Medulla oblongata (tissue), 1 donor: ENCODE measurements around the gene RPS18.

Experiments used
- DNase-seq: peaks from one replicate; pipeline ENCODE4 v3.0.0-alpha.2; 2015; ENCODE audit errors: extremely low spot score

The RPS18 gene

DNA sequence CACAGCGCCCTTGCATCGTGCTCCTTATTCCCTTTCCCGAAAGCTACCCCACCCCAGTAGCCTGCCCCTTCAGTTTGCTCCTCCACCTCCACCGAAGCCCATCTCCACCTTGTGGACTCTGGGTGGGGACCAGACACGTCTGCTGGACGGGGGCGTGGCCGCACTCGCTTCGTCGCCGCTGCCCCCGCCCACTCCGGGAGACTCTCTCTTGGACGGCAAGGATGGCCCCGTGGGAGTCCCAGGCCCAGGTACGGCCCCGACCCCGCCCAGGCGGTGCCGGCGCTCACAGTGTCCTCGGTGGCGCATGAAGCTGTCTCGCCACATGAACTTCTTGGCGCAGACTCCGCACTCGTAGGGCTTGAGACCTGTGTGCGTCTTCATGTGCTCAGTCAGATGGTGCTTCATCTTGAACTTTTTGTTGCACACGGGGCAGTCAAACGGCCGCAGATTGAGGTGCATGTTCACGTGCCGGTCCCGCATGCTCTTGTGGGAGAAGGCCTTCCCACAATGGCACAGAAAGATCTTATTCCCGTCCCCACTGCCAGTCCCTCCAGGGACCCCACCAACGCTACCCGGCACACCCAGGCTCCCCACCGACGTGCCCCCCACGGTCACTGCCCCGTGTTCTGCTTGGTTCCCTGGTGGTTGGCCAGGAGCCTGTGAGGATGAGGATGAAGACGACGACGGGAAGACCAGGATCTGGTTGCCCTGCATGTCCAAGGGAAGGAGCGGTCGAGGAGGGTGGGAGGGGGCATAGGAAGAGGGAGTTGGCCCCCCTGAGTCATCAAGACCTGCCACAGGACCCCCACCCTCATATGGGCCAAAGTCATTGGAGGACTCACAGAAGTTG, 43.3 kb downstream of the RPS18 start:
- DNase-seq, result no peak

DNA sequence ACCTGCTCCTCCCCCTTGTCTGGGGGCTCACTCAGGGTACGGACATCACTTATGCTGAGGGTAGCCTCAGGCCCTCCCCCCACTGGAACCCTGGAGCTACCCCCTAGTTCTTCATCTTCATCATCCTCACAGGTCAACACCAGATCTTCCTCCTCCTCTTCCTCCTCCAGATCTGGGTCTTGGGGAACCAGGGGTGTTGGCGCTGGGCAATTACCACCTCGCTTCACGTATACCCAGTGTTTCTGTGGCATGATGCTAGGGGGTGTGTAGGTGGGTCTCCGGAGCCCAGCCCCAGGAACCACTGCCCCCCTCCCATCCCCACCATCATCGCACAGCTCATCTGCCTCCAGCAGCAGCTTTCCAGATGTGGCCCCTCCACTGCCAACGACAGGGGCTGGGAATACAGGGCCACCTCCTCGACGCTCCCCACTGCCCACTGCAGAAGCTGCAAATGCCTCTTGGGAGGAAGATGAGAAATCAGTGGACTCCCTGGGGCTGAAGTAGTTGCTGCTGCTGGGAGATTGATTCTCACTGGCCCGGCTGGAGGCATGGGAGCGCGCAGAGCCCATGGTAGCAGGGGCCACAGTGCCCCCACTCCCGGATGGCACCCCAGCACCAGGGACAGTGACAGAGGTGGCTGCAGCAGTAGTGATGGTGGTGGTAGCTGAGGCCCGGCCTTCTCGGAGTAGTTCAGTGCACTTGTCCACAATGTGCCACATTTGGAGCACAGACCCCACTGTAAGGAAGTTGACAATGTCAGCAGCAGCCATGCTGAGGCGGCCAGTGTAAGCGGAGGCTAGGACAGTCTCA, 44.1 kb downstream of the RPS18 start:
- DNase-seq, result no peak

DNA sequence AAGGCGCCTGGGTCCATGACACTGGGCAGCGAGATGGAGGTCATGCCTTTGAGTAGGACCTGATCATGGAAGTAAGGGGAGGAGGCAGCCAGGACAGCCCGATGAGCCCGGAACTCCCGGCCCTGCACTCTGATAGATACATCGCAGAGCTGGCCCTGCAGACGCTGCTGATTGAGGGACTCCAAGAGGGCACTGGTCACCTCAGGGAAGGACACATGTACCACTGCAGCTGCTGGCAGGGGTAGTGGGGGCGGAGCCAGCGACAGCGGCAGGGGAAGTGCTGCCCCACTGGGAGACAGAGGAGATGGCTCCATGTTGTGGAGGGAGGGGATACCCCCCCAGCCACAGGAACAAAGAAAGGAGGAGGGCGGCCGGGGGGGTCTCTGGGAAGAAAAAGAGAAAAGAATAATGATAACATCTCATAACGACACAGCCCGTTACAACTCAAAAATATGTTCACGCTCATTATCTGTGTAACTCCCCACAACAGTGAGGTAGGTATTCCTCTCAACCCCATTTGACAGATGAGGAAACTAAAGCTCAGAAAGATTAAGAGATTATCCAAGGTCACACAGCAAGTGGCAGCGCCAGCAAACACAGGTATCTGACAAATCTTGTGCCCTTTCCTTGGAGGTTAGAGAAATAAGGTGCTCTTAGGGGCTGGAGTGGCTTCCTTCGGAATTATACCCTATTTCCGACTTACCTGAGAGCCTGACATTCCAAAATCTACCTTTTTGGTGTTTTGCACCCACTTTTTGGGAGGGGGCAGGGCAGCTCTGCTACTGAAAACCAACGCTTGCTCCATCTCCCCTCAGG, 44.9 kb downstream of the RPS18 start:
- peak; percentile 21 for DNase-seq

DNA sequence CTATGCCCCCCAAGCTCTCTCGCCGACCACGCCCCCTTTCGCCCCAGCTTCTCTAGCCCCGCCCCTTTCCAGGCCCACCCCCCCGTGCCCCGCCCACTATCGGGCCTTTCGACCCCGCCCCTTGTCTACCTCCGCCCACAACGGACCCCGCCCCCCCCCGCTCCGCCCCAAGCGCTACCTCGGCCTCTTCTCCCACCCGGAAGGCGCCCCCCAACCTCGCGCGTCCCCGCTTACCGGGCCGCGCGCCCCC, 45.5 kb downstream of the RPS18 start:
- peak; percentile 30 for DNase-seq

DNA sequence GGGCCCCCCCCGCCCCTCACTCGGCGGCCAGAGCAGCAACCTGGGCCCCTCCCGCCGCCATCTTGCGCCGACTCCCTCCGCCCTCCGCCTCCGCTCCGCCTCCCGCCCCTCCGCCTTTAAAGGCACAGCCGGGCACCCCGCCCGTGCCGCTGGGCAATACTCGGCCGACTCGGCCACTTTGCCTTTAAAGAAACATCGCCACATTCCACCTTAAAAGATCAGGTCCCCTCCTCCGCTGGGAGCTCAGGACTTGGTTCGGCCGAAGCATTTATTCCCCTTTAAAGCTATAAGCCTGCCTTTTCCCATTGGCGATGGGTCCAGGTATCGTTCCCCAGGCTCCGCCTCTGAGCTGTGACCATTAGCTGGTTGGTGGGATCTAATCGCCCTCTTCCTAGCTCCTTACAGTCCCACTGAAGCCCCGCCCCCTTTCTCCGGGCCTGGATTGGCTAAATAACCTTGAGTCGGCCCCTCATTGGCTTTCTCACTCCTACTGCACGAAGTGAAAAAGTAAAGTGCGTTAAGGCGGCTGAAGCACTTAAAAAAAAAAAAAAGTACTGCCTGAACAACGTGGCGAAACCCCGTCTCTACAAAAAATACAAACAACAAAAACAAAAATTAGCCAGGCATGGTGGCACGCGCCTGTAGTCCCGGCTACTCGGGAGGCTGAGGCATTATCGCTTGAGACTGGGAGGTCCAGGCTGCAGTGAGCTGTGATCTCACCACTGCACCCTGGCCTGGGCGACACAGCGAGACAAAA, 46.0 kb downstream of the RPS18 start, which contains the start of gene ZBTB22:
TSS of gene ZBTB22 (minus strand) at position 76 of the 757 bp plus-strand sequence. CDS start 828 bp downstream, outside the sequence.
- DNase-seq, result peak; percentile 98

DNA sequence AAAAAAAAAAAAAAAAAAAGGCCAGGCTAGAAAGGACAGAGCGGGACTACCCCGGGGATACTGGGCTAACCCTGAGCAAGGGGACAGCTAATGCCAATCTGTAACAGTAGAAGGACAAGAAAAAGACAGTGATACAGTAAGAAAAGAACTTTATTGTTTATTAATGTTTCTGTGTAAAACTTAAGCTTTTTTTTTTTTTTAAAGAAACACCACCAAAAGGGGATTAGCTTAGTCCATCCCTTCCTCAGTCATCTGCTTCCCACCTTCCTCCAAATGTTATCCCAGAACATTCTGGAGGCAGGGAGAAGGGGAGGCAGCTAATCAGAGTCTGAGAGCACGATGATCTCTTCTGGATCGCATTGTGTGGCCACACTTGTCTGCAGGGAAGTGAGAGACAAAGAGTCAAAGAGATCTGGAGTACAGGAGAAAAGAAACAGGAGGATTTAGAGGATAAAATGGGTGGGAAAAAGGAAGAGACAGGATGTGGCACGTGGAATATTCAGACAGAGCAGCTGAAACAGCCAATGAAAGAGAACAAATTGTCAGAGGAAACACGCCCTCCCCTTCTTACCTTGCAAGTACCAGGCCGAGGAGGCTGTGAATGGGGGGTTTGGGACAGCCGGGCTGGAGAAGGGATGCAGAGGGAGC, 46.7 kb downstream of the RPS18 start:
- DNase-seq, result no peak

DNA sequence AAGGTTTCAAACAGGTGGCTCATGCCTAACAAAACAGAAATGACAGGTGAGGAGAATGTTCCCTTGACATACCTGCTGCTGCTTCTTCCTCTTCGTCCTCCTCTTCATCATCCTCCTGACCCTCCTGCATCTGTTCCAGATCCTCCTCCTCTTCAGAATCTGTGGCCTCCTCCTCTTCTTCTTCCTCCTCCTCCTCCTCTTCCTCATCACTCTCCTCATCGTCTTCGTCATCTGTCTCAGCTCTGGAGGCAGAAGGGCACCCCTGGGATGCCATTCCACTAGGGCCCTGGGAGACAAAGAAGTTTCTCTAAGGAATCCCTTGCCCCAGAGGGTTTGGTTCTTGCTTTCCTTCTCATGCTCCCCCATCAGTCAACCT, 48.1 kb downstream of the RPS18 start:
- no peak for DNase-seq

DNA sequence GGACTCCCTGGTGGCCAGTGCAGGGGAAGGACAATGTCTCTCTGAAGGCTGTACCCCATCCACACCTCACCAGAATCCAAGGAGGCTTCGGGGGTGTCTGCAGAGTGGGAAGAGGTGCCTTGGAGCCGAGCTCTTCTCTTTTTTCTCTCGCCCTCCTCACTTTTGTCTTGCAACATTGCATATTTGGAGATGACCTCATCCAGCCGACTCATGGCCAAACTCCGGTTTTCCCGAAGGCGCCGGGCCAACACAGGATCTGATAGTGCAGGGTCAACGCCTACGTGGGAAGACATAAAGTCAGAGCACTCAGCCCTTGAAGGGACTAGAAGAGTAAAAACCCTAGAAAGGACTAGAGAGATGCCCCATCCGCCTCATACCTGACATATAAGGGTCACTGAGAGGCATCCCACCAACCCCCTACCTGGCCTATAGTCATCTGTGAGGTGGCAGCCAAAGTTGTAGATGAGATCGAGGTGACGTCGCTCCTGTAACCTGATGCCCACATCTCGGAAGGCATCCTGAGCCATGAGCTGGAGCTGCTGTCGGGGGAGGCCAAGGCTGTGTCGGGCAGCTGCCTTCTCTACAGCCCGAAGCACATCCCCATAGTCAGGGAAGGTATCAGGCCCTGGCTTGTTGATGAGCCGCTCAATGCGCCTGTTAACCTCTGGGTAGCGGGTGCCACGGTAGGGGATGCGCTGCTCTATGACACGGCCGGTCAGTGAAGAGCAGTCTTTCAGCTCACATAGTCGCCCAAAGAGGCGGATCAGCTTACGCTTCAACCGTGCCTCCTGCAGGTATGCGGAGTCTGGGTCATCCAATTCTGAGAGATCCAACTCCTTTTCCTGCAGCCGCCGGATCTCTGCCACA, 48.7 kb downstream of the RPS18 start:
- no peak for DNase-seq

DNA sequence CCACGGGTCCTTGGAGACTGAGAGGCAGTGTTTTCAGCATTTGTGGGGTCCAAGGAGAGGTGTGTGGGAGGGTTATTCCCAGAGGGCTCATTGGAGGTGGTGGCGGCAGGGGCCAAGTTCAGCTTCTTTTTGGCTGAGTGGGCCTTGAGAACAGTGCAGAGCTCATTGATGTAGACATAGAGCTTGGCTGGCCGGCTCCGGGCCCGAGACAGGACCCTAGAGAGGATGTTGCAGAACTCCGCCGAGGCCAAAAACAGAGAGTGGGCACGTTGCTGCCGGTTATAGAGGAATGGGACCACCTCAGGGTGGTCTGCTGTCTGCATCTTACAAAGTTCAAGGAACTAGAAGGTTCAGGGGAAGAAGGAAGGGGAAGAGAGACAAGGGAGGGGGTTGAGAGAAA, 49.4 kb downstream of the RPS18 start:
- no peak for DNase-seq

DNA sequence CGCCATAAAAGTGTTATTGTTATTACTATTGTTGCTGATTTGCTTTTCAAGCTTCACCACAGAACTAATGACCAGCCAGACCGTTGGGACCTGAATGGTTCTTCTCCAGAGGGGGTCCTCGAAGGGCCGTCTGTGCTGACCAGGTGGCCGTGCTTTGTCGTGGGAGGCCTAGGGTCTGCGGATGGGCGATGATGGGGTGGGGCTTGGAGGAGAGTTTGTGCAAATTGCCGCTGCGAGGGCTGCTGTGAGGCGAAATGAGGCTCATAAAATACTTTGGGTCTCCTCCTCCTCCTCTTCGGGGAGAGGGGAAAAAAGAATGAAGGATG, 51.7 kb downstream of the RPS18 start:
- no peak for DNase-seq

DNA sequence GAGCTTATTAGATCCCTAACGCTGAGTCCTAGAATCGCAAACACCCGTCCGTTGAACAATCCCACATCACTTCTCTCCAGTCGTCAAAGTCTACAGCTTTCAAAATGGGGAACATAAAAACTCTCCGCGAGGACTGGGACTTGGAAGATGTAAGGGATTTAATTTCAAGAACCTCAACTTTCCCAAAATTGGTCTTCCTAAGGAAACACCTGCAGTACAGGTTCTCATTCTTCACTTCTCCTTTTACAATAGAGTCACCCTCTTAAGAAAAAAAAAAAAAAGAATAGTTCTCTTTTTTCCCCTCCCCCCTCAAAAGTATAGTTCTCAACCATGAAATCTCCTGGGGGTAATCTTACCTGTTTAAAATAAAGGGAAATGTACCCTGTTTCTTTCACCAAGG, 52.2 kb downstream of the RPS18 start:
- DNase-seq, result peak; percentile 26
